WTC11 (cell line): ENCODE measurements around the gene TRRAP. TPM values are rescaled to one million over a fixed set of nuclear protein-coding genes. Genes with fewer than 3 reads are reported as not detected.

Experiments used
- ATAC-seq: fragments of 200-7000 bp; cut with Tn5 transposase; 2 replicates; pipeline ENCODE4 v1.10.0; 2021; ENCODE audit warnings: mild to moderate bottlenecking, moderate library complexity
- CTCF ChIA-PET: fragments of 300-600 bp; sonication (Branson Sonifier 250); formaldehyde crosslinking; loops from one replicate; lab custom pipeline; 2021; ENCODE audit warnings: antibody characterized with exemption; lab: Charles Lee
- POLR2A ChIA-PET: fragments of 350-600 bp; sonication (Branson Sonifier 250); formaldehyde crosslinking; loops from one replicate; lab custom pipeline; 2021; ENCODE audit warnings: antibody characterized with exemption; lab: Charles Lee
- DNase-seq: peaks from one replicate; pipeline ENCODE4 v3.0.0; 2021; ENCODE audit warnings: low spot score
- H3K27ac Mint-ChIP-seq: 2 replicates; pipeline ENCODE4 v1.8.0; 2021; ENCODE audit warnings: mixed read lengths
- H3K27me3 Mint-ChIP-seq: 2 replicates; pipeline ENCODE4 v1.8.0; 2021; ENCODE audit warnings: low read depth, mild to moderate bottlenecking, moderate library complexity, mixed read lengths
- H3K36me3 Mint-ChIP-seq: 2 replicates; pipeline ENCODE4 v1.8.0; 2021; ENCODE audit warnings: mixed read lengths
- H3K4me1 Mint-ChIP-seq: 2 replicates; pipeline ENCODE4 v1.8.0; 2022; ENCODE audit warnings: mixed read lengths
- H3K4me3 Mint-ChIP-seq: 2 replicates; pipeline ENCODE4 v1.8.0; 2021; ENCODE audit warnings: mild to moderate bottlenecking, moderate library complexity, mixed read lengths
- H3K9me3 Mint-ChIP-seq: 2 replicates; pipeline ENCODE4 v1.8.0; 2021; ENCODE audit warnings: mixed read lengths
- CREM ChIP-seq: sonication (generic); formaldehyde crosslinking; IDR thresholded peaks from 2 replicates; pipeline ENCODE4 v1.8.1; 2022; ENCODE audit warnings: mild to moderate bottlenecking, missing genetic modification reagents, moderate library complexity
- EMX1 ChIP-seq: fragments of 250-450 bp; sonication (Bioruptor Pico); IDR thresholded peaks from 2 replicates; pipeline ENCODE4 v1.8.0; 2021; ENCODE audit warnings: mild to moderate bottlenecking
- ETV6 ChIP-seq: sonication (generic); formaldehyde crosslinking; IDR thresholded peaks from 2 replicates; pipeline ENCODE4 v1.8.1; 2022; ENCODE audit warnings: mild to moderate bottlenecking, missing genetic modification reagents
- PRRX2 ChIP-seq: fragments of 250-450 bp; sonication (Bioruptor Pico); IDR thresholded peaks from 2 replicates; pipeline ENCODE4 v1.8.0; 2021; ENCODE audit warnings: mild to moderate bottlenecking
- SP1 ChIP-seq: sonication (generic); formaldehyde crosslinking; conservative IDR thresholded peaks from 2 replicates; pipeline ENCODE4 v1.8.1; 2022; ENCODE audit warnings: missing genetic modification reagents
- TP53 ChIP-seq: sonication (generic); formaldehyde crosslinking; IDR thresholded peaks from 2 replicates; pipeline ENCODE4 v1.8.1; 2023; ENCODE audit warnings: mild to moderate bottlenecking, missing genetic modification reagents
- ZBTB21 ChIP-seq: sonication (generic); formaldehyde crosslinking; IDR thresholded peaks from 2 replicates; pipeline ENCODE4 v1.8.1; 2023; ENCODE audit warnings: mild to moderate bottlenecking, missing genetic modification reagents, borderline replicate concordance
- ZNF232 ChIP-seq: sonication (generic); formaldehyde crosslinking; IDR thresholded peaks from 2 replicates; pipeline ENCODE4 v1.8.0; 2022; ENCODE audit warnings: mild to moderate bottlenecking, missing genetic modification reagents
- ZNF671 ChIP-seq: fragments of 250-450 bp; sonication (Bioruptor Pico); IDR thresholded peaks from 2 replicates; pipeline ENCODE4 v1.8.0; 2021; ENCODE audit warnings: mild to moderate bottlenecking
- total RNA-seq: library from RNA; stranded (reverse); gene quantifications from 3 replicates; pipeline ENCODE4 v1.2.3, GENCODE V29; 2021
- TF ChIP-seq, protein P1 (sequence below): sonication (generic); formaldehyde crosslinking; IDR thresholded peaks from 2 replicates; pipeline ENCODE4 v1.8.0; 2023; ENCODE audit warnings: missing genetic modification reagents, mild to moderate bottlenecking, borderline replicate concordance
- TF ChIP-seq, protein P2 (sequence below): sonication (generic); formaldehyde crosslinking; IDR thresholded peaks from 2 replicates; pipeline ENCODE4 v1.8.0; 2022; ENCODE audit warnings: mild to moderate bottlenecking, missing genetic modification reagents
- TF ChIP-seq, protein P3 (sequence below): fragments of 250-450 bp; sonication (Bioruptor Pico); IDR thresholded peaks from 2 replicates; pipeline ENCODE4 v1.8.0; 2021; ENCODE audit warnings: mild to moderate bottlenecking
- TF ChIP-seq, protein P4 (sequence below): sonication (generic); formaldehyde crosslinking; IDR thresholded peaks from 2 replicates; pipeline ENCODE4 v1.8.1; 2022; ENCODE audit warnings: mild to moderate bottlenecking, missing genetic modification reagents, moderate library complexity, borderline replicate concordance
- TF ChIP-seq, protein P5 (sequence below): sonication (generic); formaldehyde crosslinking; IDR thresholded peaks from 2 replicates; pipeline ENCODE4 v1.8.0; 2022; ENCODE audit warnings: mild to moderate bottlenecking, missing genetic modification reagents
- TF ChIP-seq, protein P6 (sequence below): sonication (generic); formaldehyde crosslinking; IDR thresholded peaks from 2 replicates; pipeline ENCODE4 v1.8.1; 2022; ENCODE audit warnings: low read depth, mild to moderate bottlenecking, moderate library complexity, missing genetic modification reagents, borderline replicate concordance
- TF ChIP-seq, protein P7 (sequence below): sonication (generic); formaldehyde crosslinking; IDR thresholded peaks from 2 replicates; pipeline ENCODE4 v1.8.1; 2023; ENCODE audit warnings: mild to moderate bottlenecking, missing genetic modification reagents, borderline replicate concordance

Gene TRRAP
- total RNA-seq, 1 experiment from 2014 or later = 46.5 TPM

DNA sequence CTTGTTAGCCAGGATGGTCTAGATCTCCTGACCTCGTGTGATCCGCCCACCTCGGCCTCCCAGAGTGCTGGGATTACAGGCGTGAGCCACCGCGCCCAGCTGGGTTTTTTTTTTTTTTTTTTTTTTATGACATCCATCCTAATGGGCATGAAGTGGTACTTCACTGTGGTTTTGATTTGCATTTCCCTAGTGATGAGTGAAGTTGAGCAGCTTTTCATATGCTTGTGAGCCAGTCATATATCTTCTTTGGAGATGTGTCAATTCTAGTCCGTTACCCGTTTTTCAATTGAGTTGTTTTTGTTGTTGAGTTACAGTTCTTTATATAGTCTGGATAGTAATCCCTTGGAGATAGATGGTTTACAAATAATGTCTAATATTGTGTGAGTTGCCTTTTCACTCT lies 137.9 kb downstream of the TRRAP start (continued):
- TF ChIP-seq, protein P1, sequence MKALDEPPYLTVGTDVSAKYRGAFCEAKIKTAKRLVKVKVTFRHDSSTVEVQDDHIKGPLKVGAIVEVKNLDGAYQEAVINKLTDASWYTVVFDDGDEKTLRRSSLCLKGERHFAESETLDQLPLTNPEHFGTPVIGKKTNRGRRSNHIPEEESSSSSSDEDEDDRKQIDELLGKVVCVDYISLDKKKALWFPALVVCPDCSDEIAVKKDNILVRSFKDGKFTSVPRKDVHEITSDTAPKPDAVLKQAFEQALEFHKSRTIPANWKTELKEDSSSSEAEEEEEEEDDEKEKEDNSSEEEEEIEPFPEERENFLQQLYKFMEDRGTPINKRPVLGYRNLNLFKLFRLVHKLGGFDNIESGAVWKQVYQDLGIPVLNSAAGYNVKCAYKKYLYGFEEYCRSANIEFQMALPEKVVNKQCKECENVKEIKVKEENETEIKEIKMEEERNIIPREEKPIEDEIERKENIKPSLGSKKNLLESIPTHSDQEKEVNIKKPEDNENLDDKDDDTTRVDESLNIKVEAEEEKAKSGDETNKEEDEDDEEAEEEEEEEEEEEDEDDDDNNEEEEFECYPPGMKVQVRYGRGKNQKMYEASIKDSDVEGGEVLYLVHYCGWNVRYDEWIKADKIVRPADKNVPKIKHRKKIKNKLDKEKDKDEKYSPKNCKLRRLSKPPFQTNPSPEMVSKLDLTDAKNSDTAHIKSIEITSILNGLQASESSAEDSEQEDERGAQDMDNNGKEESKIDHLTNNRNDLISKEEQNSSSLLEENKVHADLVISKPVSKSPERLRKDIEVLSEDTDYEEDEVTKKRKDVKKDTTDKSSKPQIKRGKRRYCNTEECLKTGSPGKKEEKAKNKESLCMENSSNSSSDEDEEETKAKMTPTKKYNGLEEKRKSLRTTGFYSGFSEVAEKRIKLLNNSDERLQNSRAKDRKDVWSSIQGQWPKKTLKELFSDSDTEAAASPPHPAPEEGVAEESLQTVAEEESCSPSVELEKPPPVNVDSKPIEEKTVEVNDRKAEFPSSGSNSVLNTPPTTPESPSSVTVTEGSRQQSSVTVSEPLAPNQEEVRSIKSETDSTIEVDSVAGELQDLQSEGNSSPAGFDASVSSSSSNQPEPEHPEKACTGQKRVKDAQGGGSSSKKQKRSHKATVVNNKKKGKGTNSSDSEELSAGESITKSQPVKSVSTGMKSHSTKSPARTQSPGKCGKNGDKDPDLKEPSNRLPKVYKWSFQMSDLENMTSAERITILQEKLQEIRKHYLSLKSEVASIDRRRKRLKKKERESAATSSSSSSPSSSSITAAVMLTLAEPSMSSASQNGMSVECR (CRISPR knock-in tag) = no peak
- TF ChIP-seq, protein P2, sequence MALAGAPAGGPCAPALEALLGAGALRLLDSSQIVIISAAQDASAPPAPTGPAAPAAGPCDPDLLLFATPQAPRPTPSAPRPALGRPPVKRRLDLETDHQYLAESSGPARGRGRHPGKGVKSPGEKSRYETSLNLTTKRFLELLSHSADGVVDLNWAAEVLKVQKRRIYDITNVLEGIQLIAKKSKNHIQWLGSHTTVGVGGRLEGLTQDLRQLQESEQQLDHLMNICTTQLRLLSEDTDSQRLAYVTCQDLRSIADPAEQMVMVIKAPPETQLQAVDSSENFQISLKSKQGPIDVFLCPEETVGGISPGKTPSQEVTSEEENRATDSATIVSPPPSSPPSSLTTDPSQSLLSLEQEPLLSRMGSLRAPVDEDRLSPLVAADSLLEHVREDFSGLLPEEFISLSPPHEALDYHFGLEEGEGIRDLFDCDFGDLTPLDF = no peak
- TF ChIP-seq, protein P3, sequence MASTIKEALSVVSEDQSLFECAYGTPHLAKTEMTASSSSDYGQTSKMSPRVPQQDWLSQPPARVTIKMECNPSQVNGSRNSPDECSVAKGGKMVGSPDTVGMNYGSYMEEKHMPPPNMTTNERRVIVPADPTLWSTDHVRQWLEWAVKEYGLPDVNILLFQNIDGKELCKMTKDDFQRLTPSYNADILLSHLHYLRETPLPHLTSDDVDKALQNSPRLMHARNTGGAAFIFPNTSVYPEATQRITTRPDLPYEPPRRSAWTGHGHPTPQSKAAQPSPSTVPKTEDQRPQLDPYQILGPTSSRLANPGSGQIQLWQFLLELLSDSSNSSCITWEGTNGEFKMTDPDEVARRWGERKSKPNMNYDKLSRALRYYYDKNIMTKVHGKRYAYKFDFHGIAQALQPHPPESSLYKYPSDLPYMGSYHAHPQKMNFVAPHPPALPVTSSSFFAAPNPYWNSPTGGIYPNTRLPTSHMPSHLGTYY = no peak
- TF ChIP-seq, protein P4, sequence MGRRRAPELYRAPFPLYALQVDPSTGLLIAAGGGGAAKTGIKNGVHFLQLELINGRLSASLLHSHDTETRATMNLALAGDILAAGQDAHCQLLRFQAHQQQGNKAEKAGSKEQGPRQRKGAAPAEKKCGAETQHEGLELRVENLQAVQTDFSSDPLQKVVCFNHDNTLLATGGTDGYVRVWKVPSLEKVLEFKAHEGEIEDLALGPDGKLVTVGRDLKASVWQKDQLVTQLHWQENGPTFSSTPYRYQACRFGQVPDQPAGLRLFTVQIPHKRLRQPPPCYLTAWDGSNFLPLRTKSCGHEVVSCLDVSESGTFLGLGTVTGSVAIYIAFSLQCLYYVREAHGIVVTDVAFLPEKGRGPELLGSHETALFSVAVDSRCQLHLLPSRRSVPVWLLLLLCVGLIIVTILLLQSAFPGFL (CRISPR knock-in tag) = no peak
- TF ChIP-seq, all 79 proteins: peak for 0

DNA sequence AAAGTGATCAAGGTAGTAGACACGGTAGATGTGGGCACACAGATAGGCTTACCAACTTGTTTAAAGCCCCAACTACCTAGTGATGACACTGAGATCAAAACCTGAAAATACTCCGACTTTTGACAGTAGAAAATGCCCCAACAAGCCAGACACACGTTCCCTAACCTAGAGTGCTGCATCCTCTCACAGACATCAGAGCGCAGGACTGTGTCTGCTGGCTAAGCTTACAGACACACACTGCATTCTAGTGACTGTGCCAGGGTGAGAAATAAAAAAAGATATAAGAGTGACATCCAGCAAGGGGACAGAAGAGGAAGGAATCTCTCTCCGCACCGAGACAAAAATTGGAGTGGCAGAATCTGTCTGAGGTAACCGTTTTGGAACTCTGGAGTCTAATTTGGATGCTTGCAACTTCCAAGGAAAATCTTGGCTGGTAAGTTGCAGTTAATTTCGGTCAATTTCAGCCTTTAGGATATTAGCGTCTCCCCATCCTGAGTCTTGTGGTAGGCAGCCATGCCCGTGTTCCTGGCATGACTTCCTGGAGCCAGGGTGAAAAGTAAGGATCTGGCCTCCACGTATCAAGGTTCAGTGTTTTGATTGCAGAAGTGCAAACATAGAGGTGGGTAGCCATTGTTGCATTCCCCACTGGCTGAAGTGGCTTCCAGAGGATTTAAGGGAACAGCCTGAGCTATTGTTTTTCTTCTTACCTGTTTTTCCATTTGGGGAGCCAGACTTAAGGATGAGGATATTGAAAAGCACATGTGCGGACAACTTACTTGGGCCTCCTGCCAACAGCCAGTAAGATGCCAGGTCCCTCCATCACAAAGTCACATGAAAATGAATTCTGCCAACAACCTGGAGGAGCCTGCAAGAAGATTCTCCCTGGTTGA lies 141.4 kb downstream of the TRRAP start:
- Mint-ChIP-seq H3K27ac (peak overlapping the region; percentile 35; the same call in 1 of the 2 replicates), H3K36me3 (peaks cover 35% of the 10 kb centered on the region), H3K4me1 (peaks cover 13% of the 10 kb centered on the region), H3K9me3 (no peaks in the 10 kb centered on the region), H3K27me3 (no peaks in the 10 kb centered on the region), H3K4me3 (no peak overlapping the region)
- ChIA-PET CTCF (no interaction called here), POLR2A (no interaction called here)
- TF ChIP-seq ZNF671 (no peak), PRRX2 (no peak), TP53 (CRISPR knock-in tag) (no peak), ETV6 (CRISPR knock-in tag) (no peak), ZBTB21 (no peak), ZNF232 (CRISPR knock-in tag) (no peak), EMX1 (CRISPR knock-in tag) (no peak), CREM (CRISPR knock-in tag) (no peak), SP1 (CRISPR knock-in tag) (no peak)
- TF ChIP-seq, protein P5, sequence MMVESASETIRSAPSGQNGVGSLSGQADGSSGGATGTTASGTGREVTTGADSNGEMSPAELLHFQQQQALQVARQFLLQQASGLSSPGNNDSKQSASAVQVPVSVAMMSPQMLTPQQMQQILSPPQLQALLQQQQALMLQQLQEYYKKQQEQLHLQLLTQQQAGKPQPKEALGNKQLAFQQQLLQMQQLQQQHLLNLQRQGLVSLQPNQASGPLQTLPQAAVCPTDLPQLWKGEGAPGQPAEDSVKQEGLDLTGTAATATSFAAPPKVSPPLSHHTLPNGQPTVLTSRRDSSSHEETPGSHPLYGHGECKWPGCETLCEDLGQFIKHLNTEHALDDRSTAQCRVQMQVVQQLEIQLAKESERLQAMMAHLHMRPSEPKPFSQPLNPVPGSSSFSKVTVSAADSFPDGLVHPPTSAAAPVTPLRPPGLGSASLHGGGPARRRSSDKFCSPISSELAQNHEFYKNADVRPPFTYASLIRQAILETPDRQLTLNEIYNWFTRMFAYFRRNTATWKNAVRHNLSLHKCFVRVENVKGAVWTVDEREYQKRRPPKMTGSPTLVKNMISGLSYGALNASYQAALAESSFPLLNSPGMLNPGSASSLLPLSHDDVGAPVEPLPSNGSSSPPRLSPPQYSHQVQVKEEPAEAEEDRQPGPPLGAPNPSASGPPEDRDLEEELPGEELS (CRISPR knock-in tag) = no peak
- TF ChIP-seq, protein P2 = no peak
- TF ChIP-seq, protein P6, sequence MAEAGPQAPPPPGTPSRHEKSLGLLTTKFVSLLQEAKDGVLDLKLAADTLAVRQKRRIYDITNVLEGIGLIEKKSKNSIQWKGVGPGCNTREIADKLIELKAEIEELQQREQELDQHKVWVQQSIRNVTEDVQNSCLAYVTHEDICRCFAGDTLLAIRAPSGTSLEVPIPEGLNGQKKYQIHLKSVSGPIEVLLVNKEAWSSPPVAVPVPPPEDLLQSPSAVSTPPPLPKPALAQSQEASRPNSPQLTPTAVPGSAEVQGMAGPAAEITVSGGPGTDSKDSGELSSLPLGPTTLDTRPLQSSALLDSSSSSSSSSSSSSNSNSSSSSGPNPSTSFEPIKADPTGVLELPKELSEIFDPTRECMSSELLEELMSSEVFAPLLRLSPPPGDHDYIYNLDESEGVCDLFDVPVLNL (CRISPR knock-in tag) = no peak
- TF ChIP-seq, protein P7, sequence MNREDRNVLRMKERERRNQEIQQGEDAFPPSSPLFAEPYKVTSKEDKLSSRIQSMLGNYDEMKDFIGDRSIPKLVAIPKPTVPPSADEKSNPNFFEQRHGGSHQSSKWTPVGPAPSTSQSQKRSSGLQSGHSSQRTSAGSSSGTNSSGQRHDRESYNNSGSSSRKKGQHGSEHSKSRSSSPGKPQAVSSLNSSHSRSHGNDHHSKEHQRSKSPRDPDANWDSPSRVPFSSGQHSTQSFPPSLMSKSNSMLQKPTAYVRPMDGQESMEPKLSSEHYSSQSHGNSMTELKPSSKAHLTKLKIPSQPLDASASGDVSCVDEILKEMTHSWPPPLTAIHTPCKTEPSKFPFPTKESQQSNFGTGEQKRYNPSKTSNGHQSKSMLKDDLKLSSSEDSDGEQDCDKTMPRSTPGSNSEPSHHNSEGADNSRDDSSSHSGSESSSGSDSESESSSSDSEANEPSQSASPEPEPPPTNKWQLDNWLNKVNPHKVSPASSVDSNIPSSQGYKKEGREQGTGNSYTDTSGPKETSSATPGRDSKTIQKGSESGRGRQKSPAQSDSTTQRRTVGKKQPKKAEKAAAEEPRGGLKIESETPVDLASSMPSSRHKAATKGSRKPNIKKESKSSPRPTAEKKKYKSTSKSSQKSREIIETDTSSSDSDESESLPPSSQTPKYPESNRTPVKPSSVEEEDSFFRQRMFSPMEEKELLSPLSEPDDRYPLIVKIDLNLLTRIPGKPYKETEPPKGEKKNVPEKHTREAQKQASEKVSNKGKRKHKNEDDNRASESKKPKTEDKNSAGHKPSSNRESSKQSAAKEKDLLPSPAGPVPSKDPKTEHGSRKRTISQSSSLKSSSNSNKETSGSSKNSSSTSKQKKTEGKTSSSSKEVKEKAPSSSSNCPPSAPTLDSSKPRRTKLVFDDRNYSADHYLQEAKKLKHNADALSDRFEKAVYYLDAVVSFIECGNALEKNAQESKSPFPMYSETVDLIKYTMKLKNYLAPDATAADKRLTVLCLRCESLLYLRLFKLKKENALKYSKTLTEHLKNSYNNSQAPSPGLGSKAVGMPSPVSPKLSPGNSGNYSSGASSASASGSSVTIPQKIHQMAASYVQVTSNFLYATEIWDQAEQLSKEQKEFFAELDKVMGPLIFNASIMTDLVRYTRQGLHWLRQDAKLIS (CRISPR knock-in tag) = no peak
- no peak for ATAC-seq
- DNase-seq = no peak
